Hematopoietic multipotent progenitor cell treated with erythropoietin and hydrocortisone succinate and interleukin-3 and kit ligand, for 17 days (in vitro differentiated cells): ENCODE measurements around the gene NES.

ENCODE experiments used
- DNase-seq: peaks from one replicate; pipeline ENCODE4 v3.0.0-alpha.2; 2015; ENCODE audit warnings: low spot score

The NES gene

DNA sequence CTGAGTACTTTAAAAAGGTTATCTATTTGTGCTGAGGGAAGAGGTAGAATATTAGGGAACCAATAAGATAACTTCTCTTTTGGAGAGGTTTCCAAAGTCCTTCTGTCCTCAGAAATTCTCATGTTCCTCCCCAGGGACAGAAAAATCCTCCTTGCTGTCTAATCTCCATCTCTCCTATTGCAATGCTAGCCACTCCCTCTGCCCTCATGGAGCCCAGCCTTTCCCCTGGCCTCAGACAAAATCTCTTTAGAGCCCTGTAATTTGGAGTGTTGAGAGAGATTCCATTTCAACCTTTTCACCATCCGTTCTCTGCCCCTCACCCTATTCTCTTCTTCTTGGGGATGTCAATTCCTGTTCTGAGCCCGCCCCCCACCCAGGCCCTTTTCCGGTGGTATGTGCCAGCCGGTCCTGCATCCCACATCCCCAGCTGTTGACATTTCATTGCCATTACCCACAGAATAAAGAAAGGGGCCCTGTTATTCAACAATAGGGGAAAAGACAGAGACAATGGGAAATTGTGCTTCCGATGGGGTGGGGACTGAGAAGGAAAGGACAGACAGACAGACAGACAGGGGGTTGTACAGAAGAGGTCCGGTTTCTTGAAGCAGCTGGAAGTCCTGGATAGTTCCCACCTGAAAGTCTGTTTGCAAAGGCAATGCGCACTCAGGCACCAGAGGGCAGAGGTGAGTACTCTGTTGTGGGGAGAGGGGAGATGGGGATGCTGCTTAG lies 58.2 kb downstream of the NES start, which contains the start of gene HAPLN2:
TSS of gene HAPLN2 (plus strand) at position 563 of the 729 bp plus-strand sequence. CDS start 4,076 bp downstream, outside the sequence.
- DNase-seq, result no peak
